ENCODE data around the gene STK32A.

STK32A gene

DNA sequence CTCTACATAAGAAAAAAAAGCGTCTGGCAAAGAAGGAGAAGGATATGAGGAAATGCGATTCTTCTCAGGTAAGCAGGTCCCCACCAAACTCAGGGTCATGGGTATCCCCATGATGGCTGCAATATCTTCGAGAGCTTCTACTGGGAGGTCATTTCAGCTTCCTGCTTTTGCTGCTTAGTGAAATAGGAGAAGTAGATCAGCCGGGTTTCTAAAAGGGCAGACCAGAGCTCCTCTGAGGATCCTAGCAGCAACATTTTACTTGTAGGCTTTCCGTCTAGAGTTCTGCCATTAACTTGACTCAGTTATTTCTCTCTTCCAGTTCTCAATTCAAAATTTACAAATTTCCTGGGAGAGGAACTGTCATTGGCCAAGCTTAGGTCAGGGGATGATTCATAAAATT, 140.3 kb downstream of the STK32A start:
- no peak overlapping the region for H2AK5ac ChIP-seq (ENCODE audit: low read length)
- no peaks in the 10 kb centered on the region for H3K79me1 ChIP-seq (ENCODE audit: low read length)
- H2AFZ ChIP-seq (ENCODE audit: insufficient read depth, low read length, poor library complexity): no peak overlapping the region
- H3K4ac ChIP-seq (ENCODE audit: low read depth, low read length): no peak overlapping the region
- H2BK12ac ChIP-seq (ENCODE audit: low read length): no peak overlapping the region
- no peak overlapping the region for H3K14ac ChIP-seq (ENCODE audit: low read length)
- no peak overlapping the region for H3K27ac ChIP-seq (ENCODE audit: low read depth, low read length)
- H4K12ac ChIP-seq (ENCODE audit: low read depth, low read length): no peak overlapping the region
- H3K4me1 ChIP-seq (ENCODE audit: control insufficient read depth in 1 of 2, insufficient read depth in 2 of 2, low read length in 2 of 2): no peaks in the 10 kb centered on the region
- H3K23ac ChIP-seq (ENCODE audit: low read length): no peak overlapping the region
- H3K36me3 ChIP-seq (ENCODE audit: control insufficient read depth in 1 of 2, insufficient read depth in 2 of 2, low read length in 2 of 2): no peaks in the 10 kb centered on the region
- no peaks in the 10 kb centered on the region for H3K9me3 ChIP-seq (ENCODE audit: insufficient read depth, low read depth, low read length)
- H3K4me3 ChIP-seq (ENCODE audit: low read depth, low read length): no peak overlapping the region
- no peak overlapping the region for H4K91ac ChIP-seq (ENCODE audit: low read depth, low read length)
- no peak for DNase-seq
- H2BK5ac ChIP-seq (ENCODE audit: low read depth, low read length, poor library complexity): no peak overlapping the region
- H4K8ac ChIP-seq (ENCODE audit: low read depth, low read length): no peak overlapping the region
- no peak overlapping the region for H3K18ac ChIP-seq (ENCODE audit: low read length)
- no peaks in the 10 kb centered on the region for H3K27me3 ChIP-seq (ENCODE audit: insufficient read depth, low read length)
- no peak overlapping the region for H2BK120ac ChIP-seq (ENCODE audit: insufficient read depth, low read length, poor library complexity)
- H3K4me2 ChIP-seq (ENCODE audit: low read length): no peak overlapping the region
- H3K79me2 ChIP-seq (ENCODE audit: control insufficient read depth, insufficient read depth, low read length, poor library complexity): no peaks in the 10 kb centered on the region
- WGBS (ENCODE audit: extremely low coverage, insufficient coverage, insufficient read length): no CpG with 5 or more reads among the region's 5 CpGs
- H3K9ac ChIP-seq (ENCODE audit: low read length): no peak overlapping the region

DNA sequence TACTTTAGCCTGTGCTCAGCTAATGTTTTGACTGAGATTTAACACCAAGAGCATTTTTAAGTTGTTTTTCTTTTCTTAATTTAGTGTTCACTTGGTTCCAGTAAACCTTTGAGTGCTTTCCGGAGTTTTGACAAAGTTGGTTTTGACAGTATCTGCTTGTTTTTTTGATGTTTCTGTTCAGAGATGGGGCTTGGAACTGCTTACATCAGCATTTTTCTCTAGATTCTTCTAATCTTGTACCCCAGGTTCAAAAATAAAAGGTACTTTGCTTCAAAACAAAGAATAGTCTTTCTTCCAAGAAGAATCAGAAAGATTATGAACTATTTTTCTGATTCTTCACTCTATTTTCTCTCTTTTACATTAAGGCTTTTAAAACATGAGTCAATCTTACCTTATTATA, 142.9 kb downstream of the STK32A start:
- H4K12ac ChIP-seq (ENCODE audit: low read depth, low read length): no peak overlapping the region
- no peak overlapping the region for H3K18ac ChIP-seq (ENCODE audit: low read length)
- H3K36me3 ChIP-seq (ENCODE audit: control insufficient read depth in 1 of 2, insufficient read depth in 2 of 2, low read length in 2 of 2): no peaks in the 10 kb centered on the region
- no peaks in the 10 kb centered on the region for H3K79me2 ChIP-seq (ENCODE audit: control insufficient read depth, insufficient read depth, low read length, poor library complexity)
- no peaks in the 10 kb centered on the region for H3K27me3 ChIP-seq (ENCODE audit: insufficient read depth, low read length)
- no peak overlapping the region for H3K4ac ChIP-seq (ENCODE audit: low read depth, low read length)
- H3K4me2 ChIP-seq (ENCODE audit: low read length): no peak overlapping the region
- peaks cover 2% of the 10 kb centered on the region for H3K79me1 ChIP-seq (ENCODE audit: low read length)
- no peak overlapping the region for H3K4me3 ChIP-seq (ENCODE audit: low read depth, low read length)
- no peak overlapping the region for H3K23ac ChIP-seq (ENCODE audit: low read length)
- H4K91ac ChIP-seq (ENCODE audit: low read depth, low read length): no peak overlapping the region
- H3K27ac ChIP-seq (ENCODE audit: low read depth, low read length): no peak overlapping the region
- H2BK12ac ChIP-seq (ENCODE audit: low read length): no peak overlapping the region
- H2AK5ac ChIP-seq (ENCODE audit: low read length): no peak overlapping the region
- H3K14ac ChIP-seq (ENCODE audit: low read length): no peak overlapping the region
- no CpG with 5 or more reads among the region's 1 CpG for WGBS (ENCODE audit: extremely low coverage, insufficient coverage, insufficient read length)
- H2BK5ac ChIP-seq (ENCODE audit: low read depth, low read length, poor library complexity): no peak overlapping the region
- no peak overlapping the region for H2AFZ ChIP-seq (ENCODE audit: insufficient read depth, low read length, poor library complexity)
- H4K8ac ChIP-seq (ENCODE audit: low read depth, low read length): no peak overlapping the region
- no peak overlapping the region for H2BK120ac ChIP-seq (ENCODE audit: insufficient read depth, low read length, poor library complexity)
- H3K9ac ChIP-seq (ENCODE audit: low read length): no peak overlapping the region
- no peaks in the 10 kb centered on the region for H3K9me3 ChIP-seq (ENCODE audit: insufficient read depth, low read depth, low read length)
- DNase-seq: no peak
- H3K4me1 ChIP-seq (ENCODE audit: control insufficient read depth in 1 of 2, insufficient read depth in 2 of 2, low read length in 2 of 2): peaks cover 2% of the 10 kb centered on the region in 2 experiments

DNA sequence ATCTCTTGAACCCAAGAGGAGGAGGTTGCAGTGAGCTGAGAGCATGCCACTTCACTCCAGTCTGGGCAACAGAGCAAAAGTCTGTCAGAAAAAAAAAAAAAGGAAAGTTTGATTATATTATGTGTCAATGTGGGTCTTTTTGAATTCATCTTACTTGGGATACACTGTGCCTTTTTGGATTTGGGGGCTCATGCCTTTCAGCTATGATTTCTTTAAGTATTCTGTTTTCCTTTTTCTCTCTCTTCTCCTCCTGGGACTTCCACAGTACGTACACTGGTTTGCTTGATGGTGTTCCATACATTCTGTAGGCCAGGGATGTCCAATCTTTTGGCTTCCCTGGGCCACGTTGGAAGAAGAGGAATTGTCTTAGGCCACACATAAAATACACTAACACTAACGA, 146.7 kb downstream of the STK32A start:
- Histone ChIP-seq H3K36me3 (ENCODE audit: control insufficient read depth in 1 of 2, insufficient read depth in 2 of 2, low read length in 2 of 2) (no peaks in the 10 kb centered on the region), H4K91ac (ENCODE audit: low read depth, low read length) (no peak overlapping the region), H3K4ac (ENCODE audit: low read depth, low read length) (no peak overlapping the region), H2BK12ac (ENCODE audit: low read length) (no peak overlapping the region), H2BK120ac (ENCODE audit: insufficient read depth, low read length, poor library complexity) (no peak overlapping the region), H3K14ac (ENCODE audit: low read length) (no peak overlapping the region), H3K4me2 (ENCODE audit: low read length) (no peak overlapping the region), H2AK5ac (ENCODE audit: low read length) (no peak overlapping the region), H3K4me3 (ENCODE audit: low read depth, low read length) (no peak overlapping the region), H3K4me1 (ENCODE audit: control insufficient read depth in 1 of 2, insufficient read depth in 2 of 2, low read length in 2 of 2) (peaks cover 7 to 10% of the 10 kb centered on the region in 2 experiments), H4K8ac (ENCODE audit: low read depth, low read length) (no peak overlapping the region), H3K9me3 (ENCODE audit: insufficient read depth, low read depth, low read length) (no peaks in the 10 kb centered on the region), H3K18ac (ENCODE audit: low read length) (no peak overlapping the region), H3K79me1 (ENCODE audit: low read length) (peaks cover 10% of the 10 kb centered on the region), H2AFZ (ENCODE audit: insufficient read depth, low read length, poor library complexity) (no peak overlapping the region), H3K9ac (ENCODE audit: low read length) (no peak overlapping the region), H3K79me2 (ENCODE audit: control insufficient read depth, insufficient read depth, low read length, poor library complexity) (no peaks in the 10 kb centered on the region), H2BK5ac (ENCODE audit: low read depth, low read length, poor library complexity) (no peak overlapping the region), H4K12ac (ENCODE audit: low read depth, low read length) (no peak overlapping the region), H3K27ac (ENCODE audit: low read depth, low read length) (no peak overlapping the region), H3K27me3 (ENCODE audit: insufficient read depth, low read length) (no peaks in the 10 kb centered on the region), H3K23ac (ENCODE audit: low read length) (no peak overlapping the region)
- DNase-seq: no peak
- no CpG with 5 or more reads among the region's 3 CpGs for WGBS (ENCODE audit: extremely low coverage, insufficient coverage, insufficient read length)

DNA sequence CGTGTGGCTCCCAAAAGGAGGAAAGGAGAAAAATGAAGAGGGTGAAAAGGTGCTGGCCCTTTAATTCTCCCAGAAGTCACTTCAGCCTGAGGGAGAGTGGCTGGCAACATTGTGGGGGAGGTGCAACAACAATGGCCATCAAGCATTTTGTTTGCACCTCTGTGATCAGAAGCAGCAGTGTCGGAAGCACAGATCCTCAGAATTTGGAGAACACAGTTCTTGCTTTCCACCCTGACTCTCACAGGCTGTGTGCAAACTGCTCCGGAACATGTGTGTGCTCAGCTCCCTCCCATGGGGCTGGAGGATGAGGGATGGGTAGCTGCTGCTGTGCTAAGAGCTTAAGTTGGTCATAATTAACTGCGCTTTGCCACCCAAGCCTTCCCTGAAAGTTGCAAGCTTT, 147.9 kb downstream of the STK32A start:
- no peaks in the 10 kb centered on the region for H3K27me3 ChIP-seq (ENCODE audit: insufficient read depth, low read length)
- H3K23ac ChIP-seq (ENCODE audit: low read length): no peak overlapping the region
- peak overlapping the region; percentile 61 for H4K8ac ChIP-seq (ENCODE audit: low read depth, low read length)
- H3K4me3 ChIP-seq (ENCODE audit: low read depth, low read length): peak overlapping the region; percentile 45
- no peaks in the 10 kb centered on the region for H3K36me3 ChIP-seq (ENCODE audit: control insufficient read depth in 1 of 2, insufficient read depth in 2 of 2, low read length in 2 of 2)
- DNase-seq: no peak
- H3K79me1 ChIP-seq (ENCODE audit: low read length): peaks cover 10% of the 10 kb centered on the region
- peak overlapping the region; percentile 20 for H2BK120ac ChIP-seq (ENCODE audit: insufficient read depth, low read length, poor library complexity)
- H4K12ac ChIP-seq (ENCODE audit: low read depth, low read length): peak overlapping the region; percentile 49
- no peak overlapping the region for H2AK5ac ChIP-seq (ENCODE audit: low read length)
- H4K91ac ChIP-seq (ENCODE audit: low read depth, low read length): peak overlapping the region; percentile 56
- H3K4me1 ChIP-seq (ENCODE audit: control insufficient read depth in 1 of 2, insufficient read depth in 2 of 2, low read length in 2 of 2): peaks cover 7 to 12% of the 10 kb centered on the region in 2 experiments
- H3K79me2 ChIP-seq (ENCODE audit: control insufficient read depth, insufficient read depth, low read length, poor library complexity): no peaks in the 10 kb centered on the region
- peak overlapping the region; percentile 54 for H3K4me2 ChIP-seq (ENCODE audit: low read length)
- H3K9ac ChIP-seq (ENCODE audit: low read length): peak overlapping the region; percentile 6
- H3K27ac ChIP-seq (ENCODE audit: low read depth, low read length): peak overlapping the region; percentile 82
- H2BK12ac ChIP-seq (ENCODE audit: low read length): no peak overlapping the region
- H2BK5ac ChIP-seq (ENCODE audit: low read depth, low read length, poor library complexity): no peak overlapping the region
- no peak overlapping the region for H3K18ac ChIP-seq (ENCODE audit: low read length)
- peak overlapping the region; percentile 23 for H3K14ac ChIP-seq (ENCODE audit: low read length)
- WGBS (ENCODE audit: extremely low coverage, insufficient coverage, insufficient read length): no CpG with 5 or more reads among the region's 4 CpGs
- H3K4ac ChIP-seq (ENCODE audit: low read depth, low read length): no peak overlapping the region
- H3K9me3 ChIP-seq (ENCODE audit: insufficient read depth, low read depth, low read length): no peaks in the 10 kb centered on the region
- peak overlapping the region; percentile 69 for H2AFZ ChIP-seq (ENCODE audit: insufficient read depth, low read length, poor library complexity)
